HG03378 (cell line): Measurements from ENCODE around the gene DYNC1H1.

Experiments used
- ATAC-seq: cut with Tn5 transposase; IDR thresholded peaks from one replicate; pipeline ENCODE4 v1.9.1; 2021; ENCODE audit warnings: mild to moderate bottlenecking, moderate library complexity; ENCODE audit not compliant: unreplicated experiment

The DYNC1H1 gene

GRCh38 chr14:102029956-102030355 is 65.6 kb downstream of the DYNC1H1 start:
- ATAC-seq = no peak

- no peak for ATAC-seq
Observed at GRCh38 chr14:102033241-102033640, 68.9 kb downstream of the DYNC1H1 start.

DNA sequence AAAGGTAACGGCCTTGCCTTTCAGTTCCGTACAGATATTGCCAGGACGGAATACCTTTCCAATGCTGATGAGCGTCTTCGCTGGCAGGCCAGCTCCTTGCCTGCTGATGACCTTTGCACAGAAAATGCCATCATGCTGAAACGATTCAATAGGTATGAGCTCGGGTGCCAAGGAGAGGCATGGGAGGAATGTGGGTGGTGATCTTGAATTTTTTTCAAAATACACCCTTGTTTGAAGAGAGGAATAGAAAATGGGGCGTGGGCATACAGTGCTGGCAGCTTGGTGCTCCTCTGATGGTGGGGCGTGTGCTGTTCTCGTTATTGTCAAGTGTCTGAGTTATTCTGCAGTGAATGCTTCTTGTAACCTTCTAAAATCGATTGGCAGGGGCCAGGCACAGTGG is 69.9 kb downstream of the DYNC1H1 start:
- ATAC-seq = no peak

GRCh38 chr14:102035914-102036313 is 71.5 kb downstream of the DYNC1H1 start:
- no peak for ATAC-seq

GRCh38 chr14:102037686-102038085 is 73.3 kb downstream of the DYNC1H1 start:
- ATAC-seq = no peak

DNA sequence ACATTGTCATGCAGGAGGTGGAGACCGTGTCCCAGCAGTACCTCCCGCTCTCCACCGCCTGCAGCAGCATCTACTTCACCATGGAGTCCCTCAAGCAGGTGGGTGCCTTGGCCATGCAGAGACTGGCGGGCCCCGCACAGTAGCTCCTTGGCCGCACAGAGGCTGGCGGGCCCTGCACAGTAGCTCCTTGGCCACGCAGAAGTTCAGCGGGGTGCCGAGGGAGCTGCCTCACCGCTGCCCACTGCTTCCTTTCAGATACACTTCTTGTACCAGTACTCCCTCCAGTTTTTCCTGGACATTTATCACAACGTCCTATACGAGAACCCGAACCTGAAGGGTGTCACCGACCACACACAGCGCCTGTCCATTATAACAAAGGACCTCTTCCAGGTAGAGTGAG is 74.8 kb downstream of the DYNC1H1 start:
- no peak for ATAC-seq

GRCh38 chr14:102040153-102040552 is 75.8 kb downstream of the DYNC1H1 start:
- ATAC-seq = no peak

- ATAC-seq = no peak
Observed at GRCh38 chr14:102042699-102043098, 78.3 kb downstream of the DYNC1H1 start.

DNA sequence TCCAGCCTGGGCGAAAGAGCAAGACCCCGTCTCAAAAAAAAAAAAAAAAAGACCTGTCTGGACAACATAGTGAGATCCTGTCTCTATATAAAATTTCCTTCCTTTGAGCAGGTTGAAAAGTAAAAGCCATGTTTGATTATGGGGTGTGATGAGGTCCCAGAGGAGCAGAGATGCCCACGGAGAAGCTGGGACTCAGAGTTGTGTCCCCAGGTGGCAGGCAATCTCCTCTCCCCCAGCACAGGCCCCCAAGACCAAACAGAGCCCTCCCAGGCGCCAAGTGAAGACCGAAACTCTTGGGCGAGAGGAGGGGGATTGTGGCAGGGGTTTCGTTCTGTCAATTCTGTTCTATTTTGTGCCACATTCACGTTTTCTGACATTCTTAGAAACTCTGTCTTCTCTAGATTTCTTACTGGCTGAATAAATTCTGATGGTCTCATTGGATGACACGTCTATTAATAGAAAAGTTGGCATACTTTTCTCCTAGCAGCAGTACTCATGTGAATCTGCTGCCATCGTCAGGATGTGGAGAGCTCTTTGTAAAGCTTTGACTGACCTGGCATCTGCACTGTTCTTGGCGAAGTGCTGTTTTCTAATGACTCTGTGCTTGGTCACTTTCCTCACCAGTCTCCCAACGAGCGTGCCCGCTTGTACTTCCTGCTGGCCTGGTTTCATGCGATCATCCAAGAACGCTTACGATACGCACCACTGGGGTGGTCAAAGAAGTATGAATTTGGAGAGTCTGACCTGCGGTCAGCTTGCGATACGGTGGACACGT is 79.1 kb downstream of the DYNC1H1 start:
- ATAC-seq = no peak

DNA sequence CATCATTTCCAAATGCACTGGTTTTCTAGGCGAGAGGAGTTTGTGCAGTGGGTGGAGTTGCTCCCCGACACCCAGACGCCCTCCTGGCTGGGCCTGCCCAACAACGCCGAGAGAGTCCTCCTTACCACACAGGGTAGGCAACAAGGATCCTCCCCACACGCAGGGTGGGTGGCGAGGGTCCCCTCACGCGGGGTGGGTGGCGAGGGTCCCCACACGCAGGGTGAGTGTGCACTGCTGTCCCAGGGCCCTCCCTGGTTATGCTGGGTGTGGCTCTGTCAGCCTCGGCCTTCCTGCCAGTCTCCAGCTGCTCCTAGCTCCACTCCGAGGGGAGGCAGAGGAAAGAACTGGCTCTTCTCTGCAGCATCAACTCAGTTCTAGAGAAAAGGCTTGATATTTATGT is 80.2 kb downstream of the DYNC1H1 start:
- no peak for ATAC-seq

DNA sequence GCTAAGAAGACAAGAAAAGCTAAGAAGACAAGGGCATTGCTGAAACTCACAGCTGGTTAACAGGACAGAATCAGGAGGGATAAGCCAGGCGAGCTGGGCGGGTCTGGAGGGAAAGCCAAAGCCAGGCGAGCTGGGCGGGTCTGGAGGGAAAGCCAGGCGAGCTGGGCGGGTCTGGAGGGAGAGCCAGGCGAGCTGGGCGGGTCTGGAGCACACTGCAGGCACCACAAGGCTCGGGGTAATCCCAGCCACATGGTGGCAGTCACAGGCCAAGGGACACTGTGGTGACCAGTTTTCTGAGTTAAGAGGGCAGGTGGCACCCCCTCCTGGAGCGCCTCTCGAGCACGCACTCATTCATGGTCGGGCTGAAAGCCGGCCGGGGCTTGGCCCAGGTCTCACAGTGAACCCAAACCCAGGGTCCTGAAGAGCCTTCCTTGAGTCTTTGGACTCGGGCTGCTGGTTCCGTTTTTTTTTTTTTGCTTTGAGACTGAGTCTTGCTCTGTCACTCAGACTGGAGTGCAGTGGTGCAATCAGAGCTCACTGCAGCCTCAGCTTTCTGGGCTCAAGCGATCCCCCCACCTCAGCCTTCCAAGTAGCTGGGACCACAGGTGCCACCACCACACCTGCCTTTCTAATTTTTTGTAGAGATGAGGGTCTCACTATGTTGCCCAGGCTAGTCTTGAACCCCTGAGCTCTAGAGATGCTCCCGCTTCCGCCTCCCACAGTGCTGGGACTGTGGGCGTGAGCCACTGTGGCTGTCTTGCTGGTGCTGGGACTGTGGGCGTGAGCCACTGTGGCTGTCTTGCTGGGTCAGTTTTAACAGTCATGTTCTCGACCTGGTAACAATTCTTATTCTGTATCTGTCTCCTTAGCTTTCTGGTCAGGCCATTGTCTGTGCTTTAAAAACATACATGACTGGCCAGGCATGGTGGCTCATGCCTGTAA is 82.2 kb downstream of the DYNC1H1 start:
- no peak for ATAC-seq

GRCh38 chr14:102047808-102048540 is 83.6 kb downstream of the DYNC1H1 start:
- ATAC-seq = no peak

DNA sequence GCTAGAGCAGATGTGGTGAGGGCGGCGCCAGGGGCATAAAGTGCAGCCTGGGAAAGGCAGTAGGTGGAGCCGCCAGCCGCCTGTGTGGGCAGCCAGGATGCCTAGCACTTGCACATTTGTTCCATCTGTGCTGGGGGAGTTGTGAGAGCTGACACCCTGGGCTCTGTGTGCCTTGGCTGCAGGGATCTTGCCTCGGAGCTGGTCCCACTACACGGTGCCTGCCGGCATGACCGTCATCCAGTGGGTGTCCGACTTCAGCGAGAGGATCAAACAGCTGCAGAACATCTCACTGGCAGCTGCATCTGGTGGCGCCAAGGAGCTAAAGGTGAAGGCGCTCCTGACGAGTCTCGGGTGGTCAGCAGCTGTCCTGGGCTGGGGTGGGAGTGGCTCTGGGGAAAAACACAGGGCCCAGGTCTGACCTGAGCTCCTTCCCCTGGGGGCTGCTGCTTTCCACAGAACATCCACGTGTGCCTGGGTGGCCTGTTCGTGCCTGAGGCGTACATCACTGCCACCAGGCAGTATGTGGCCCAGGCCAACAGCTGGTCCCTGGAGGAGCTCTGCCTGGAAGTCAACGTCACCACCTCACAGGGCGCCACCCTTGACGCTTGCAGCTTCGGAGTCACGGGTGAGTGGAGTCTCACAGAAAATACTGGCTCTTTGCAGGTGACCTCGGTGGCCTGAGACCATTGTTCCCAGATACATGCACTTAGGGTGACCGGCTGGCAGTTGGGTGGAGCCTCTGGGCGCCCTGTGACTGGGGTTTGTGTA is 85.1 kb downstream of the DYNC1H1 start:
- ATAC-seq = no peak

GRCh38 chr14:102050026-102050405 is 85.6 kb downstream of the DYNC1H1 start:
- no peak for ATAC-seq

- no peak for ATAC-seq
Observed at GRCh38 chr14:102050625-102051024, 86.3 kb downstream of the DYNC1H1 start.

DNA sequence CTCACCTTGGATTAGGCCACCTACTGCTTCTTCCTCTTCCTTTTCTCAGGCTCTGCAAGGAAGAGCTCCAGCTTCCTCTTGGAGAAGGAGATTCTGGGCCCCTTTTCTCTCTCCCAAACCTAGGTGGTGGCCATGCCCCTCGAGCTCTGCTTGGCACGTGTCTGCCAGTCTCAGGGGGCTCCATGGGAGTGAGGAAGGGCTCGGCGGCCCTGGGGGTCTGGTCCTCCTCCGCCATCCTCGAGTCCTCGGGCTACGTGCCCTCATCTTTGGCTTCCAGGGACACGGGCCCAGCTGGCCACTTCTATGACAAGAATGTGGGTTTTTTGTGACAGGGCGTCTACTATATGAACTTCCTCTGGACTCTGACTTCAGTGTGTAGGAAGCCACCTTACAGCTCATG is 88.1 kb downstream of the DYNC1H1 start:
- no peak for ATAC-seq

- no peak for ATAC-seq
Observed at GRCh38 chr14:102055181-102055901, 91.0 kb downstream of the DYNC1H1 start.

GRCh38 chr14:102056694-102057442 is 92.5 kb downstream of the DYNC1H1 start:
- ATAC-seq = no peak

DNA sequence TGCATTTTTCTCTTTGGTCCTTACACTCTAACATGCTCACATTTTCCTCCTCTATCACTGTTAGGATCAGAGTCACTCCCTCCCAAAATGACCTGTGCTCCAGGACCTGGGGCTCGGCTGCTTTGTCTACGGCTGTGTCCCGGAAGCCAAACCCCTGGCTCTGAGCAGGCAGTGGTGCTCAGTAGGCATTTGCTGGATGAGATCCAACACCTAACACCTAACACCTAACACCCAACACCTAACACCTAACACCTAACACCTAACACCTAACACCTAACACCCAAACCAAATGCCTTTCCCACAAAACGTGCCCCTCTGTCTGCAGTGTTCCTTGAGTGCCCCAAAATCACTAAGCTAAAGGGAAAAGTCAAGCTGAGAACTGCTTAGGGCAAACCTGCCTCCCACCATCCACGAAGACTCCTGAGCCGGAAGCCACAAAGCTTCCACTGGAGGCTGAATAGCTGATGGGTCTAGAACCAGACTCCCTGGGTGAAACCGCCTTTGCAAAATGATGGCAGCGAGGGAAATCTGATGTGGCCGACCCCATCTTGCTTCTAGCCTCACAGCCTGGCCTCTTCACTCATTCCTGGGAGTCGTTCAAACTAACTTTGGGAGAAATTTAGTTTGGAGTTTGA is 93.2 kb downstream of the DYNC1H1 start:
- ATAC-seq = no peak
